Suppressor macrophage treated with lipopolysaccharide for 4 hours (primary cell): ENCODE measurements around the gene TNS2.

ENCODE experiments used
- DNase-seq: peaks from one replicate; pipeline ENCODE4 v3.0.0-alpha.2; 2020

TNS2 gene

GRCh38 chr12:53042607-53043454, 7.0 kb upstream of the TNS2 start:
- no peak for DNase-seq

- DNase-seq = no peak
Observed at GRCh38 chr12:53044052-53044581, 5.7 kb upstream of the TNS2 start.

GRCh38 chr12:53044896-53045695, 4.8 kb upstream of the TNS2 start:
- DNase-seq = no peak

- DNase-seq = no peak
Observed at GRCh38 chr12:53045696-53046045, 4.2 kb upstream of the TNS2 start.

- peak; percentile 50 for DNase-seq
Observed at GRCh38 chr12:53046655-53047220, 3.1 kb upstream of the TNS2 start.

- peak; percentile 56 for DNase-seq
Observed at GRCh38 chr12:53047221-53048032, 2.4 kb upstream of the TNS2 start.

- no peak for DNase-seq
Observed at GRCh38 chr12:53048033-53048779, 1.7 kb upstream of the TNS2 start.

- no peak for DNase-seq
Observed at GRCh38 chr12:53048780-53049401, 974 bp upstream of the TNS2 start.

GRCh38 chr12:53050426-53051057, 677 bp downstream of the TNS2 start:
- DNase-seq = no peak

- peak; percentile 66 for DNase-seq
Observed at GRCh38 chr12:53051058-53051880, 1.4 kb downstream of the TNS2 start.

- no peak for DNase-seq
Observed at GRCh38 chr12:53051881-53052412, 2.1 kb downstream of the TNS2 start.

- no peak for DNase-seq
Observed at GRCh38 chr12:53052419-53053217, 2.8 kb downstream of the TNS2 start.

GRCh38 chr12:53053218-53054111, 3.6 kb downstream of the TNS2 start:
- peak; percentile 50 for DNase-seq

GRCh38 chr12:53054112-53054878, 4.4 kb downstream of the TNS2 start:
- DNase-seq = peak; percentile 92

GRCh38 chr12:53055471-53056266, 5.8 kb downstream of the TNS2 start:
- DNase-seq = no peak

- DNase-seq = no peak
Observed at GRCh38 chr12:53056296-53056695, 6.4 kb downstream of the TNS2 start.
